Measurements from ENCODE around the gene CCDC185.

DNA sequence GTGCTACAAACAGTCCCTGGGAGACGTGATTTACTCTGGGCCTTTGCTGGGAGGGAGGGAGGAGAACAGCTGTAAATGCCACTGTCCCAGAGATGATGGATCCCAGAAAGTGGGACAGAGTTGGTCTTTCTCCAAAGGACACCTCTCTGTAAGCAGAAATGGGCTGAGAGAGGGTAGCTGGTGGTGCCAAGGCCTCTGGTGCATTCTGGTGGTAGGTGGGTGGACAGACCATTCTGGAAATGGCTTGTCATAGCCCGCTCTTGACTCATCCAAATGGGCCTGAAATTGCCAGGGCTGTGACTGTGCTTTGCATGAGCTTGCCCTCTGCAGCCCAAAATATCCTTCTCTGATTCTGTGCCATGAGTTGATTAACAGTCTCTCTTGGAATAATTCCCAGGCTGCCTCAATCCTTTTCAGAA, 36.1 kb downstream of the CCDC185 start:
- TF ChIP-seq, protein P1, sequence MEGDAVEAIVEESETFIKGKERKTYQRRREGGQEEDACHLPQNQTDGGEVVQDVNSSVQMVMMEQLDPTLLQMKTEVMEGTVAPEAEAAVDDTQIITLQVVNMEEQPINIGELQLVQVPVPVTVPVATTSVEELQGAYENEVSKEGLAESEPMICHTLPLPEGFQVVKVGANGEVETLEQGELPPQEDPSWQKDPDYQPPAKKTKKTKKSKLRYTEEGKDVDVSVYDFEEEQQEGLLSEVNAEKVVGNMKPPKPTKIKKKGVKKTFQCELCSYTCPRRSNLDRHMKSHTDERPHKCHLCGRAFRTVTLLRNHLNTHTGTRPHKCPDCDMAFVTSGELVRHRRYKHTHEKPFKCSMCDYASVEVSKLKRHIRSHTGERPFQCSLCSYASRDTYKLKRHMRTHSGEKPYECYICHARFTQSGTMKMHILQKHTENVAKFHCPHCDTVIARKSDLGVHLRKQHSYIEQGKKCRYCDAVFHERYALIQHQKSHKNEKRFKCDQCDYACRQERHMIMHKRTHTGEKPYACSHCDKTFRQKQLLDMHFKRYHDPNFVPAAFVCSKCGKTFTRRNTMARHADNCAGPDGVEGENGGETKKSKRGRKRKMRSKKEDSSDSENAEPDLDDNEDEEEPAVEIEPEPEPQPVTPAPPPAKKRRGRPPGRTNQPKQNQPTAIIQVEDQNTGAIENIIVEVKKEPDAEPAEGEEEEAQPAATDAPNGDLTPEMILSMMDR (IDR thresholded peaks at IDR 0.05): no peak
- TF ChIP-seq POLR2A (IDR thresholded peaks at IDR 0.05): no peak
